GM19455 (cell line): Measurements from ENCODE around the gene GEMIN4.
"Not testable (repeated sequence)": the region's sequence is repeated elsewhere in the genome, so short reads cannot be mapped to it uniquely, and the experiment has no call there.

ENCODE experiments used
- ATAC-seq: cut with Tn5 transposase; IDR thresholded peaks from one replicate; pipeline ENCODE4 v1.9.1; 2021; ENCODE audit not compliant: unreplicated experiment

The GEMIN4 gene

DNA sequence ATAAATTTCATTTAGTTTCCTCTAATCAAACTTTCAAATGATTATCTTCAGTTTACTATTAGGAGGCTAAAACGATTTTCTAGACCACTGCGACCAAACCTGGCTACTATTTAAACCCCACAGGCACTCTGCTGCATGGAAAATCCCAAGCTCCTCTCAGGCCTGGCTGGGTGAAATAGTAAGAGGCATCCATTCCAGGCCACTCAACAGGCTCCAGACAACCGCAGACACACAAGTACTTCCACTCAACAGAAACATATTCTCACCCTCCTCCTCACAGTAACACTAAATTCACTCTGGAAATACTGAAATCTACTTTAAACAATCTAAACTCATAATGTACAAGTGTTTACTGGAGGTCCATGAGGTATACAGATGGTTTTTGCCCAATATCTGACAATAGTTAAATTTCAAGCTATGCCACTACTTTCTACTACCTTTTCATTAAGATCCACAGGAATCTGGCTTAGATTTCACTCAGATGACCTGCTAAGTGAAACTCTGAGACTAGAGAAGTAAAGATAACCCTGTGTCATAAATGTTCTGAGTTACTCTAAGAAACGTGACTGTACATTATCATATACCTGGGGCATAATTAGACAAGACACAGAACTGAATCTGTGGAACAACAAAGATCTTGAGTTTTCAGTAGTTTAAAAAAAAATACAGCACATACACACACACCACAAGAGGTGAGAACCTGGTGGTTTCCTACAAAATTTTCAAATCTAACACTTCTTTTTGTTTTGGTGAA, 47.8 kb downstream of the GEMIN4 start:
- ATAC-seq: no peak

DNA sequence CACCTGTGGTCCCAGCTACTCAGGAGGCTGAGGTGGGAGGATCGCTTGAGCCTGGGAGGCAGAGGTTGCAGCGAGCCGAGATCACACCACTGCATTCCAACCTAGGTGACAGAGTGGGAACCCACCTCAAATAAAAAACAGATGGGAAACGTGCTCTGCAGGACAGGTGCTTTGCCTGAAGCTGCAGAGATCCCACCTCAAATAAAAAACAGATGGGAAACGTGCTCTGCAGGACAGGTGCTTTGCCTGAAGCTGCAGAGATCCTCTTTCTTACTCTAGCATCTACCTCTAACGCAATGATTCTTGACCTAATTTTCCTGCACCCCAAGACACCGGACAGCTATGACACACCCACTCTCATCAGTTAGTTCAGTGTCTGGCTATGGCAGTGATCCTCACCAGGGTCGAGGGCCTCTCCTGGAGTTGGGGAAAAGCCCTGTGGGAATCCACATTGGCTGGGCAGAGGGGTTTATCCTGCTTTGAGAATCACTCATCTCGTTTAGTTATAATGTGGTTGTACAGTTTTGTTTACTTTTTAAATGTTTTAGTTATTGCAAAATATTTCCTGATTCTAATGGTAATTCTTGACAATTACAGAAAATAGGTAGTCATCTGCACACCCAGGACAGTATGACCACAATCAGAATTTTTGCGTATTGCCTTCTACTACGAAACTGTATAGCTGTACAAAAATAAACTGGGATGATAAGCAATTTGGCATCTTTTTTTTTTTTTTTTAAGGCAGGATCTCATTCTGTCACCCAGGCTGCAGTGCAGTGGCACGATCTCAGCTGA, 48.8 kb downstream of the GEMIN4 start:
- ATAC-seq: no peak

DNA sequence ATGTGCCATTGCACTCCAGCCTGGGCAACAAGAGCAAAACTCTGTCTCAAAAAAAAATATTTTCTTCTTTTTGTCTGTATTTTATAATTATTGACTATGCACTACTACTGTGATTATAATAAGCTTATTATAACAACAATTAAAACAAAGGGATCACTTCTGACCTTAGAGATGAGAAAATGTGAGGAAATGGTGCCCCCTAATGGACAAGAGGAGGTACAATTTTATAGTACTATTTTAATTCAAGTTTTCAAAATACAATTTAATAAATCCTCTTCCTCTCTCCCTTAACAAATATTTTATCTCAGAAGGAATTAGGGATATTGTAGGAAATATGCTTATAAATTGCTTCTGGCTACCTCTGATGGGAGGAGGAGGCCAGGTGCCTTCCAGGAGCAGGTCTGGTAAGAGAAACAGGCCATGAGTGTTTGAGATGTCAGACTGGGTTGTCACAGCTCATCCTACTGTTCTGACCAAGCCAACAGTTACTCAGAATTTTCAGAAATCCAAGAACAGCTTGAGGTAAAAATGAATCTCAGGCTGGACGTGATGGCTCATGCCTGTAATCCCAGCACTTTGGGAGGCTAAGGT, 51.5 kb downstream of the GEMIN4 start:
- ATAC-seq: no peak

DNA sequence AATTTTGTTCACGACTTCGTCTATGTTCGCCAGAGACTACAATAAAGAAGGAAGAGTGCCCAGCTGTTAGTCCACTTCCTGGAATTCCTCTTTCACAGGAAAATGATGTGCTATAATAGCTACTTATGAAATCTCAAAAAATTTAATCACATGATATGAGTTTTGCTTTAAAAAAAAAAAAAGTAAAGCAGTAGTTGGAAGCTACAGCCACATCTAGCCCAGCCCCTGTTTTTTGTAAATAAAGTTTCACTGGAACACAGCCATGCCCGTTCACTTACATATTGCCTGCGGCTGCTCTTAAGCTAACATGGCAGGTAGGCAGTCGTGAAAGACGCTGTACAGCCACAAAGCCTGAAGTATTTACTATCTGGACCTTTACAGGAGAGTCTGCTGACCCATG, 52.7 kb downstream of the GEMIN4 start:
- no peak for ATAC-seq

DNA sequence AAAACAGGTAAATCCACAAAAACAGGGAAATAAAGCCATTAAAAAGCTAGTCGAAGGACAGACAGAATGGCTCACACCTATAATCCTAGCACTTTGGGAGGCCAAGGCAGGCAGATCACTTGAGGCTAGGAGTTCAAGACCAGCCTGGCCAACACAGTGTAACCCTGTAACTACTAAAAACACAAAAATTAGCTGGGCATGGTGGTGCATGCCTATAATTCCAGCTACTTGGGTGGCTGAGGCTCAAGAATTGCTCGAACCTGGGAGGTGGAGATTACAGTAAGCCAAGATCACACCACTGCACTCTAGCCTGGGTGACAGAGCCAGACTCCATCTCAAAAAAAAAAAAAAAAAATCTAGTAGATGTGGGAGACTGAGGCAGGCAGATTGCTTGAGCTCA, 54.0 kb downstream of the GEMIN4 start:
- ATAC-seq: not testable (repeated sequence)

DNA sequence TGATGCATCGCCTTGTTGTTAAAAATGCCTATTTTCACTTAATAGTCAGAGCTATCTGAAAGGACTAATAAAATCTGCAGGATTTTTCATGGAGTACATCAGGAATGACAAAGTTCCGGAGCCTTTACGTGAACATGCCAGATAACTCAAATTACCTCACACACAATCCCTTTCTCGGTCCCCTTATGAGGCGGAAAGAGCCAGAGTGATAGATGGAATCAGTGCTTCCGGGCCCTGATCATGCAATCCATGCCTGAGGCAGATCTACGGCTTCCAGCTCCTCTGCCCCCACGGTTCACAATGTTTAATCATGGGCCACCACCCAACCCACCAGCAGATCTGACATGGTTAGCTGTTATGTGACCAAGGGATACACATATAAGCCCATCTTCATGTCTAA, 54.4 kb downstream of the GEMIN4 start:
- no peak for ATAC-seq

DNA sequence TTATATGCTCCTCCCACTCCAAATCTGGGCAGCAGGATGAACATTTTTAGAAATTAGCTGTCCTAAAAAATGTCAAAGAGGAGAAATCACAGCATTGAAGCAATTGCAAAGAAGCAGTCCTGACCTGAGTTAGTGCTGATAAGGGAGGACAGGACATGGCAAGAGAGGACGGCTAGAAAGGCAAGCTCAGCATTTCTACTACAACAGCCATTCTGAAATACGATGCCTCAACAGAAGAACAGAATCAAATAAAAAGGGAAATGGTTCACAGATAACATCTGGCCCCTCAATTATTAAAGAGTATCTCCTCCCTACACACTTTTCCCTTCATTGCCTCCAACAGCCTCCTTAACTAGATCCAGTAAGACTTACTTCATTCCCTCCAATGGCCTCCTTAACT, 55.7 kb downstream of the GEMIN4 start:
- no peak for ATAC-seq
